ENCODE measurements around the gene MERTK.

Gene MERTK

DNA sequence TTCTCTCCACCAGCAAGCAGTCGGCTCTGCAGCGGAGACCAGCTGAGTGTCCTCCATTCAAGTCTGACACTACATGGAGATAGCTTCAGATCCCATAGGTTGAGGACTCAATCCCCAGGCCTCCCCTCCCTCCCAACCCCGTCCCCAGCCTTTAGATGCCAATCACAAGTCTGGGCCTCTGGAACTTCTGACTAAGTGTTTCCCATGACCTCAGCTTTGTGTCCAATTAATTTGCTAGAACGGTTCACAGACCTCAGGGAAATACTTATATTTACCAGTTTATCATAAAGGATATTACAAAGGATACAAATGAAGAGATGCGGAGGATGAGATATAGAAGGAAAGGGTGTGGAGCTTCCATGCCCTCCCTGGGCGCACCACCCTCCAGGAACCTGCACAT lies 77.4 kb downstream of the MERTK start:
- DNase-seq (ENCODE audit: low spot score) (no peak), FAIRE-seq (no peak)

- FAIRE-seq, result no peak
Observed at GRCh38 chr2:111977240-111977639, 78.8 kb downstream of the MERTK start.

GRCh38 chr2:111978452-111979170 lies 80.2 kb downstream of the MERTK start:
- no peak for FAIRE-seq
- DNase-seq (ENCODE audit: low spot score), result no peak

More at GRCh38 chr2:111977240-111977639, 78.8 kb downstream of the MERTK start:
- no peak for DNase-seq (ENCODE audit: low spot score)

- no peak for FAIRE-seq
Observed at GRCh38 chr2:111981666-111982065, 83.3 kb downstream of the MERTK start.

DNA sequence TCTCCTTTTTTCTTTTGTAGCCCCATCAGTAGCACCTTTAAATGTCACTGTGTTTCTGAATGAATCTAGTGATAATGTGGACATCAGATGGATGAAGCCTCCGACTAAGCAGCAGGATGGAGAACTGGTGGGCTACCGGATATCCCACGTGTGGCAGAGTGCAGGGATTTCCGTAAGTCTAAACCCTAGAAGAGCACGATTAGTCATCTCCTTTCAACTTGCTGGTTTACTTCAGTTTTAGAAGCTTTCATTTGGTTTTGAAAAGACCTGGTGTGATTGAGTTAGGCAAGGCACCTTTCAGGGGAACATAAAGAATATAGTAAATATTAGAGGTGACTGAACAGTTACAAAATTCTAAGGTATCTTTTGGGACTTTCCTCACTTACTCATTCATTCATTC lies 84.4 kb downstream of the MERTK start:
- no peak for FAIRE-seq
- no peak for DNase-seq (ENCODE audit: low spot score)

More at GRCh38 chr2:111981666-111982065, 83.3 kb downstream of the MERTK start:
- no peak for DNase-seq (ENCODE audit: low spot score)

- FAIRE-seq (peak; percentile 55), DNase-seq (ENCODE audit: low spot score) (no peak)
Observed at GRCh38 chr2:111983478-111984212, 85.2 kb downstream of the MERTK start.

- DNase-seq (ENCODE audit: low spot score) (no peak), FAIRE-seq (no peak)
Observed at GRCh38 chr2:111984213-111984604, 85.8 kb downstream of the MERTK start.

- DNase-seq (ENCODE audit: low spot score) (no peak), FAIRE-seq (no peak)
Observed at GRCh38 chr2:111985514-111985913, 87.1 kb downstream of the MERTK start.

DNA sequence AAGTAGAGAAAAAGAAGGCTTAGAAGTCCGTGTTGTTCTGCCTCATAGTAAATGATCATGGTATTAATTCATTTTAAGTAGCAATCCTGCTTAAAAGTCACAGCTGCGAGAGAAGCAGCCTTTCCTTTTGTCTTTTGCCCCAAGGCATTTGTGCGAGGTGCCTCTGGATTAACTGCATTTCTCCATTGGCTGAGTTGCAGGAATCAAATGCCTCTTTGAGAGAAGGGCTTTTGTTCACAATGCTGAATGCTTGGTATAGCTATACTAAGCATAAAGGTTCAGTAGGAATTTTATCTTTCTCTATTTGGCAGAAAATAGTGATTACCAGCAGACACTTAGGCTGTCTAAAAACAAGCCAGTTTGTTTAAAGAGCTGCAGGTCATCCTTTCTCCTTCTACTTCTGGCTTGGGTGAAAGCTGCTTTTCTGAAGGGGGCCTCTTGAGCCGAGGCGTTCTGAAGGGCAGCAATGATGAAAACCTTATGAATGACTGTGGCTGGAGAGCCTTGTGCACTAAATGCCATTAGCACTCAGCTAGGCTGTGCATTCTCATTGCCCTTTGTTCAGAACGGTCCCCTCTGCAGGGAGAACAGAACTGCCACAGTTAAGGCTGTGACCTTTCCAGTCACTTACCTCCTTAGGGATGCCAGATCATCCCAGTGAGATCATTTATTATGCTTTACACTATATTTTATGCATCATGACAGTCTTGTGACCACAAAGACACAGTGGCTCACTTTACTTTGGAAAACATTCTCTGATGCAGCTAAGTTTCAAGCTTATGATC lies 87.9 kb downstream of the MERTK start:
- FAIRE-seq, result no peak

GRCh38 chr2:111990375-111990774 lies 92.0 kb downstream of the MERTK start:
- FAIRE-seq, result no peak
- no peak for DNase-seq (ENCODE audit: low spot score)

More for the DNA sequence above, 87.9 kb downstream of the MERTK start:
- no peak for DNase-seq (ENCODE audit: low spot score)

- no peak for FAIRE-seq
- no peak for DNase-seq (ENCODE audit: low spot score)
Observed at GRCh38 chr2:111990856-111991255, 92.4 kb downstream of the MERTK start.

- FAIRE-seq, result no peak
- no peak for DNase-seq (ENCODE audit: low spot score)
Observed at GRCh38 chr2:111994042-111994441, 95.6 kb downstream of the MERTK start.

DNA sequence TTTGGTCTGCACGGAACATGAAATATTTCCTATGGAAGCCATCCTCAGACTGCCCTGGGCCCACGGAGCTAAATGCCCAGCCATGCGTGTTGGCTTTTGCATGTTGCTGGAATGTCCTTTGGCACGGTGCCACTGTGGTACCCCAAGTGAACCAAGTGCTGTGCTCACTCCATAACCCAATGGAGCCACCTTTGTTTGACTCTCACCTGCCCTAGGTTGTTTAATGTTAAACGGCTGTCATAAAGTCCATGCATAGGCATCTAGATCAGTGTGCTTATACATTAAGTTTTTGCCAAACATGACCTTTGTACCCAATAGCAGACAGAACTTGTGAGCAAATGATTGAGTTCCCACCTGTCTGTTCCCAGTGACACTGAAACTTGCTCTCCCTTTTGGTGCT lies 96.7 kb downstream of the MERTK start:
- no peak for FAIRE-seq

GRCh38 chr2:111999809-112000208 lies 101.4 kb downstream of the MERTK start:
- FAIRE-seq (no peak), DNase-seq (ENCODE audit: low spot score) (no peak)

More for the DNA sequence above, 96.7 kb downstream of the MERTK start:
- no peak for DNase-seq (ENCODE audit: low spot score)

- DNase-seq (ENCODE audit: low spot score), result no peak
- peak; percentile 50 for FAIRE-seq
Observed at GRCh38 chr2:112000399-112001135, 102.2 kb downstream of the MERTK start.

GRCh38 chr2:112001136-112001715 lies 102.8 kb downstream of the MERTK start:
- FAIRE-seq (no peak), DNase-seq (ENCODE audit: low spot score) (no peak)

DNA sequence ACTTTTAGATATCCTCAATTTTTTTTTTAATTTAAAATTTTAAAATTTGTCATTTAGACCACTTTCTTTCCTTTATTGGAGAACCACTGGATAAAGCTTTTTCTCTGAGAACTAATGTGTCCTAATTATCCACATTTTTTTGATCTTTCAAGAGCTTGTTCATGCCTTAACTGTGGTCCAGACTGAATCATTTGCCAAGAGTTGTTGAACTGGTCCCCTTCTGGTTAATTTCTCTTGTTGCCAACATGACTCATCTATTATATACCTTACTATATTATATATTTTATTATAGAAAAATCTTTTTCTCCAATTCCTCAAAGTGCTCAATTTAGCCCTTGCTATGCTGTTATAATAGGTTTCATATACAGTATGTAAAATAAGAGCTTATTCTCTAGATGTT lies 103.5 kb downstream of the MERTK start:
- FAIRE-seq (no peak), DNase-seq (ENCODE audit: low spot score) (no peak)

DNA sequence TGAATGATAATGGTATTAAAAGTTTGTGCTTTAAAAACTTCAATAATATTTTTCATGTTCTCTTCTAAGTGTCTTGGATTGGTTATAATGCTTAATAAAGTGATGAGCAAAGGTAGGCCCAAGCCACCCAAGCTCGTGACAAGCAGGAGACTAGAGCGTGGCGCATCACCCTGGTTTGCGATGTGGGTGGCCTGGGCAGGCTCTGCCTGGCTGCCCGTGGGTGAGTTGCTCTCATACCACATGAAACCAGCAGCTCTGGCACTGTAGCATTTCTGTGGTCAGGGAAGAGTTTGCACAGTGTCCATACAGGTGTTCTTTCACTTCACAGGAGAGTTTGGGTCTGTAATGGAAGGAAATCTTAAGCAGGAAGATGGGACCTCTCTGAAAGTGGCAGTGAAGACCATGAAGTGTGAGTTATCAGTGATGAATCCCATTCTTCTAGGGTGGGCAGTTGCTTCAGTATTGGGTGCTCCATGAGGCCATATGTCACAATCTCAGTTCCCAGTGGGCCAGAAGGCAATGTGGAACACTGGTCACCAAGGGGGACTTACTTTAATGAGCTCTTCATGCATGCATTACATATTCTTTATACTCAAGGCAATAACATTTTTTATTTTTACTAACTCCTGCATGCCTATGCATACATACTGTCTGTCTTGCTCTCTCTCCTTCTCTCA lies 105.3 kb downstream of the MERTK start:
- no peak for DNase-seq (ENCODE audit: low spot score)
- FAIRE-seq, result no peak

DNA sequence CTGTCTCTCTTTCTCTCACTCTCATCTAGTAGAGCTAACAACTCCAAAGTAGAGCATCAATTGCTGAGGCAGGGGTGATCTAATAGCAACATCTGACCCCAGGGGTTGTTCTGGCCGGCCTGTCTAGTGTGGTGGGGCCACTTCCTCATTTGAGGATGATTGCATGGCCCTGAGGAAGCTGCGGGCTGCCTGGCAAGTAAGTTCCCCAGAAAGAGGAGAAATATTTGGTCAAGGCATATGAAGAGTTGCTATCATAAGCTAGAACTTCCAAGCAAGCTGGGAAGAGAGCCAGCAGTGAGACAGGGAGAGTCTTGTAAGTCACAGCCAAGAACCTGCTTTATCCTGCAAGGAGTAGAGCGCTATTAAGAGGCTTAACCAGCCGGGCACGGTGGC lies 105.8 kb downstream of the MERTK start:
- no peak for DNase-seq (ENCODE audit: low spot score)
- no peak for FAIRE-seq

- FAIRE-seq (no peak), DNase-seq (ENCODE audit: low spot score) (no peak)
Observed at GRCh38 chr2:112005406-112006075, 107.1 kb downstream of the MERTK start.
